HG03045 (cell line): ENCODE measurements around the gene OR6C76.

Experiments used
- ATAC-seq: cut with Tn5 transposase; IDR thresholded peaks from one replicate; pipeline ENCODE4 v1.9.1; 2021; ENCODE audit warnings: mild to moderate bottlenecking, moderate library complexity; ENCODE audit not compliant: unreplicated experiment

The OR6C76 gene

DNA sequence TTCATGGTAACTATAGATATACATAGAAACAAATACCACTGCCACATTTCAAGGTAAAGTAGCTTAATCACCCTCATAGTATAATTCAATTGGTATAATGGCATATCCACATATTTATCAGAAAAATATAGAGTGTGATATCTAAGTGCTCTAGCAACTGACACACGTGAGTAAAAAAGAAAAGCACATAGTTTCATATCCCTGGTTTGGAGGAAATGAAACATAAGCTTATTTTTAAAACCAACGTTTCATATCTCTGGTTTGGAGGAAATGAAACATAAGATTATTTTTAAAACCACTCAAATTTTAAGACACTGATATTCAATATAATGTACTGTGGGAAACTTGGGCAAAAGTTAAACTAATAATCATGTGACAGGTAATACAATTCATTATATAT is 41.8 kb downstream of the OR6C76 start:
- no peak for ATAC-seq

- ATAC-seq: no peak
Measured at GRCh38 chr12:55469291-55469690, 43.2 kb downstream of the OR6C76 start.

DNA sequence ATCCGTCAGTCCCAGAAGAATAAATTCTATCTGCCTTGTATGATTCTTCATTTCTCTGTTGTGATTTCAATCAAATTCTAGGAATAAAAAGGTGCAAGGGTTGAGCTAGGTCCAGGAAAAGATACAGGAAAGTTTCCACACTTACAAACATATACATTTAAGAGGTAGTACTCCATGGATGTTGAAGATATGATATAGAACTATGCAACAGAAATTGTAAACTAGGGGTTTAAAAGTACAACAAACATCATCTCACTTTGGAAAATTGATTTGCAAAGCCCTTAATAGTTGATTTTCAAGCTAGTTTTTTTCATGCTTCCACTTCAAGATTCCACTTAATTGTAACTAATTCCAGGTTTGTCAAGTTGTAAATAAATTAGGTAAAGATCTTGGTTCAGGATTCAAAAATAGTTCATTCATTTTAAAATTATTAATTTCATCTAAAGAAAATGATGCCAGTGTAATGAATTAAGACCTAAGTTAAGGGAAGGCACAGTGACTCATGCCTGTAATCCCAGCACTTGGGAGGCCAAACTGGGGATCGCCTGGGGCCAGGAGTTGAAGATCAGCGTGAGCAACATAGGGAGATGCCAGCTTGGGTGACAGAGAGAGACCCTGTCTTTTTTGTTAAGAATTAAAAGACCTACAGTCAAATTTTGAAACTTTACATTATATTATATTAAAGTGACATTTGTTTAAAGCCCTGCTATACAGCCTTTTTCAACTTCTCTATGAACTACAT is 44.2 kb downstream of the OR6C76 start, which contains the start of gene OR6C70:
TSS of gene OR6C70 (minus strand) at position 51 of the 742 bp plus-strand sequence. CDS start at position 51, 0 bp downstream.
- no peak for ATAC-seq

DNA sequence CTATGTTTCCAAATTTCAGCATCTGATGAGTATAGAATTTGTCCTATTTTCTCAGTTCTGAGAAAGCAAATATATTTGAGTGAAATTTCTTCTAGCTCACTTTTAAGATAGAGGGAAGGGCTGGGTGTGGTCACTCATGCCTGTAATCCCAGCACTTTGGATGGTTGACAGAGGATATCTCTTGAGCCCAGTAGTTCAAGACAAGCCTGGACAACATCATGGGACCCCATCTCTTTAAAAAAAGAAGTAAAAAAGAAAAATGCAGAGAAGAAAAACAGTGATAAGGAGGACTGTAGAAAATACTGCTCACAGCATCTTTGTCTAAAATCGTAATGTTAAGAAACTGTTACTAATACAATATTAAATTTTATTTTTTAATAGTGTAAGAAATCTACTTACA is 46.2 kb downstream of the OR6C76 start:
- no peak for ATAC-seq
